ENCODE data around the gene FLNC.

DNA sequence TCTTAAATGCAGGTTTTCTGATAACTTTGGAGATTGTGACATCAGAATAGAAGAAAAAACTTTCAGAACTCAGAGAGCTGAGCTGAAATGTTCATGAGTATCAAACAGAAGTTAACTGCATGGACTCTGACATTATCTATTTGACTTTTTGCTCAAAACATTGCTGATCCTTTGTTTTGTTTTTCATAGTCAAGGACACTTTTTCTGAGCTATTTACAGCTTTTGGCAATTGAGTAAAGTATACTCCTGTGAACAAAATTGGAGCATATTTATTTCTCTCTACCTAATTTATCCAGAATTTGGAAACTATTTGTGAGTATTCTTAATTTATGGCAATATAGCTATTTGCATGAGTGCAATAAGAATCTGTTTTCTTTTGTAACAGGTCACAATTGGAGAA lies 69.2 kb downstream of the FLNC start:
- TF ChIP-seq GATA3 (IDR thresholded peaks at IDR 0.05; ENCODE audit: low read depth, low read length): no peak
- TF ChIP-seq GATA2 (IDR thresholded peaks at IDR 0.05; ENCODE audit: low read depth, low read length): no peak
